Peyer's patch (tissue), 4 donors: Measurements from ENCODE around the gene DPP4.

ENCODE experiments used
- CTCF ChIP-seq, 6 experiments: fragments of 450-650 bp in 4 of 6; fragments of 200-600 bp in 2 of 6; sonication (generic) in 1 of 6; IDR thresholded peaks; one replicate each; pipeline ENCODE4 v1.5.1; 2017 to 2019; ENCODE audit warnings: antibody characterized with exemption in 6 of 6, mild to moderate bottlenecking in 3 of 6, moderate library complexity in 1 of 6
- POLR2A ChIP-seq, 2 donors: fragments of 450-650 bp; IDR thresholded peaks; one replicate each; pipeline ENCODE4 v1.5.1; 2017; ENCODE audit warnings: antibody characterized with exemption in 2 of 2, mild to moderate bottlenecking in 2 of 2, moderate library complexity in 2 of 2

DNA sequence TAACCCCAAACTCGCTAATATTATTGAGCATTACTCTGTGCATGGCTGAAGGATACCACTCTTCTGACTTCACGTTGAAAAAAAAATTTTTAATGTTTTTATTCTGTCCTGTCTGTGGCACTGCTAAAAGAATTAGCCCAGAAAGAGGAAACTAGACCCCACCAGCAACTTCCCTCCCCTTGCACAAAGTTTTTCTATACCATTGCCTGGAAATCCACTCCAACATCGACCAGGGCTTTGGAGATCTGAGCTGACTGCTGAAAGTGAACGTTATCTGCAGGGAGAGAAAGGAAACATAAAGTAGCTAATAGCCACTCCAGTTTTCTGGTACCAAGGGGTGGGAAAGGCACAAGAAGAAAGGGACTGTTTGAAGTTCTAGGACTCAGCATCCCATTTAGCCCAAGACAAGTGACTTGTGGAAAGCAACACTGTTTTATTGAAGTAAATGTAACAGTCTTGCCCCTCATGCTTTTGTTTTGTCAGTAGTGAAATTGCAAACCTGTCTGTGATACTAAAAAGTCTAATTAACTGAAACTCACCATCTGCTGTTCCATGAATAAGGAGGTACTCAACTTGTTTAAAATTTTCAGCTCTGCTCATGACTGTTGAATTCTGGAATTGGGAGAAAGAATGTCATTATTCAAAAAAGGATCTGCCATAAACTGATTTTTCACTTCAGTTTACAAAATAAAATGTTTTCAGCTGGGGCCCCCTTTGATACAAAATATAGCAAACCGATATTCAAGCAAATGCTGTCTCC is 79.1 kb downstream of the DPP4 start:
- TF ChIP-seq POLR2A (IDR thresholded peaks at IDR 0.05) (no peak), CTCF (IDR thresholded peaks at IDR 0.05) (no peak)
